Astrocyte of the spinal cord (primary cell): ENCODE data around the gene ATP2B2.

ENCODE experiments used
- DNase-seq: peaks from one replicate; pipeline ENCODE4 v3.0.0; 2011; ENCODE audit warnings: low read depth, low spot score
- H3K4me3 ChIP-seq: 2 replicates; pipeline ENCODE4 v1.5.1; 2011; ENCODE audit warnings: low read depth, mild to moderate bottlenecking, low read length, moderate library complexity
- CTCF ChIP-seq: IDR thresholded peaks from 2 replicates; pipeline ENCODE4 v1.5.1; 2012; ENCODE audit warnings: low read depth, mild to moderate bottlenecking, low read length, inconsistent platforms
- in situ Hi-C: cut with HindIII; loops from 2 replicates; pipeline ENCODE4 v1.10.0; 2017; ENCODE audit warnings: low sequenced_read_pairs

The ATP2B2 gene

DNA sequence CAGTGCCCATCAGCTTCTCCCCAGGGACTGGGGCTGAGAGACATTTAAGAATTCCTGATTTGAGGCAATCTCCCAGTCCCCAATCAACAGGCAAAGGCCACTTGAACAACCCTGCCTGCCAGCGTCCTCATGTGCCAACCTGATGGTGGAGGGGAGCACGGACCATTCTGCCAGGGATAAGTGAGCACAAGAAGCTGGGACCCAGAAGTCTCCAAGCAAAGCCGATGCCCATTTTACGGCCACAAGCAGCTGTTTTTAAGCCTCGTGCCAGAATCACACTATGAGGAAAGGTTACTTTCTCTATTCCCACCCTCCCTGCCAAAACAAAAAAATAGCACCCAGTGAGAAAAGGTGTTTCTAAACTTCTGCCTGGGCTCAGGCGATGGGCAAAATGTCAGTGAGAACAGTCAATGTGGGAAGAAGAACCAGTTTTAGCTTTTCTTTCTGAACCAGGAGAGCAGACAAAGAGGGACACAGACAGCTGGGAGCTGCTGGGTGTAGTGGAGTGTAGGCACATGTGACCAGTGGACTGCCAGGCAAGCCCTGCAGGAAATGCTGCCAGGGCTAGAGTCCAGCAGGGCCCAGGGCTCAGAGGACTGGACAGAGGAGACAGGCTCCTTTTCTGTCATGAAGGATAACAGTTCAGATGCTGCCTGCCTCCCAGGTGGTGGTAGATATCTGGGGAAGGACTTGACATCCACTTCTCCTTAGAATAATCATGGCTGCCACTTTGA lies 57.7 kb downstream of the ATP2B2 start:
- H3K4me3 ChIP-seq = no peak overlapping the region
- TF ChIP-seq CTCF = no peak
- in situ Hi-C loops = no loop called here
- no peak for DNase-seq

- DNase-seq = no peak
- in situ Hi-C loops = no loop called here
- no peak for TF ChIP-seq CTCF
- no peak overlapping the region for H3K4me3 ChIP-seq
Observed at GRCh38 chr3:10447110-10447509, 58.3 kb downstream of the ATP2B2 start.

DNA sequence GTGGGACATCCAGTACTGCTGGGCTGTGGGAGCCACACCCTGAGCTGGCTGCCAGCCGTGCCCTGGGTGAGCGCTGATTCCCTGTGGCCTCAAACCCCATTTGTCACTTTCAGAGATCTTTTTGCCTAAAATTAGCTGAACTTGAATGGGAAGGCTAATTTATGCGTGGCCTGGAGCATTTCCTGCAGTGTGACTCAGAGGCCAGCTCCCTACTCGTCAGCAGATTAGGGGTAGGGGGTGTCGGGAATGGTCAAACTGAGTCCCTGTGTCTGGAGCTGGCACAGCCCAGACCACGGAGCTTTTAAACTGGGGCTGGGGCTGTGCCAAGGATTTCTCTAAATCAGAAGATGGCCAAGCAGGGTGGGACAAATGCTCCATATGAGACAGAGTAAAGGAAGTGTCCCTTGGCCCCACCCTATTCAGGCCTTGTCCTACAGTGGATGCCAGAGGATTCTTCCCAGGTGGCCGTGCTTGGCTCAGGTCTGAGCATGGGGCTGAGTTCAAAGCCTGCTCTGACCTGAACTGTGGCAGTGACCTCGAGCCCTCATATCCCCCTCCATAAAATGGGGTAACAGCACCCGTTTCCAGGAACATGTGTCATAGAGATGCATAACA lies 59.7 kb downstream of the ATP2B2 start:
- no peak for DNase-seq
- no peak for TF ChIP-seq CTCF
- no peak overlapping the region for H3K4me3 ChIP-seq
- in situ Hi-C loops = no loop called here

GRCh38 chr3:10444511-10444910 lies 60.9 kb downstream of the ATP2B2 start:
- H3K4me3 ChIP-seq = no peak overlapping the region
- no peak for DNase-seq
- TF ChIP-seq CTCF = no peak
- in situ Hi-C loops = no loop called here

GRCh38 chr3:10444110-10444429 lies 61.3 kb downstream of the ATP2B2 start:
- TF ChIP-seq CTCF = no peak
- no peak overlapping the region for H3K4me3 ChIP-seq
- in situ Hi-C loops = no loop called here

DNA sequence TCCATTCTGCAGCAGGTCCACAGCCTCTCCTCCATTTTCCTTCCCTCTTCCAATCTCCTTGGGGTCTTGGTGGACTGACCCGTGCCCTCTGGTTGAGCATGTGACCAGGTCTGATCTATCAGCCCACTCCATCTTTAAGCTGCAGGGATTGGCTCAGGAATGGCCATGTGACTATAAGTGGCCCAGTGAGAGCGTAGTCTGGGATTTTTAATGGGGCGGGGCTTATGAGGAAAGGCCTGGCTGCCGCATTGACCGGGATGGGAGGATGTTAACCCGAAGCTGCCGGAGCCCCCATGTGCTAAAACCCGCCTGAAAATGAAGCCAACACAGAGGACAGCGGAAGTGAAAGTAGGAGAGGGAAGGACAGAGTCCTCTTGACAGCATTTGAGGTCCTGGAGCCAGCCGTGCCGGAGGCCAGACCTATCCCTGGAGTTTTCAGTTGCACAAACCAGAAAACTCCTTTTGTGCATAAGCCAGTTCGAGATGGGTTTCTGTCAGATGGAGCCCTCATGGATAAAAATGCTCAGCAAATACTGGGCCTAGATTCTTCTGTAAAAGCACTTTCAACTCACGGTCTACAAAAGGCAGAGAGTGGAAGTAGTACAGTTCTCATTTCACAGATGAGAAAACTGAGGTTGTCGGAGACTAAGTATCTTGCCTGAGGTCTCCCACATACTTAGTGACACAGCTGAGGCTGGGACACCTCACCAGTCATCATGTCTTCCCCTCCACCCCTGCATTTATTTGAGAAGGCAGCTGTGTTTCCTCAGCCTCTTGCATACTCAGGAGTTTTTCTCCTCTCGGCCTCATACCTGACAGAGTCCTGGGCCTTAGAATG lies 61.9 kb downstream of the ATP2B2 start:
- no peak for TF ChIP-seq CTCF
- no peak for DNase-seq
- in situ Hi-C loops = no loop called here

More at GRCh38 chr3:10444110-10444429, 61.3 kb downstream of the ATP2B2 start:
- DNase-seq = no peak

More for the DNA sequence above, 61.9 kb downstream of the ATP2B2 start:
- no peak overlapping the region for H3K4me3 ChIP-seq
